Suprapubic skin (tissue), 3 donors: ENCODE measurements around the gene PTHLH.

Source experiments
- CTCF ChIP-seq, 2 donors: fragments of 200-600 bp in 1 of 2; fragments of 450-650 bp in 1 of 2; sonication (generic) in 1 of 2; IDR thresholded peaks; one replicate each; pipeline ENCODE4 v1.5.1; 2016 to 2019; ENCODE audit warnings: antibody characterized with exemption in 2 of 2, mild to moderate bottlenecking in 1 of 2, moderate library complexity in 1 of 2
- POLR2AphosphoS5 ChIP-seq, 3 donors: sonication (generic); formaldehyde crosslinking; IDR thresholded peaks; one replicate each; pipeline ENCODE4 v1.6.1; 2017; ENCODE audit warnings: antibody characterized with exemption in 3 of 3

GRCh38 chr12:27999521-27999920, 27.0 kb upstream of the PTHLH start:
- TF ChIP-seq POLR2AphosphoS5 (IDR thresholded peaks at IDR 0.05) (no peak), CTCF (IDR thresholded peaks at IDR 0.05) (no peak)
